Fibroblast of lung (primary cell): ENCODE results near the gene ENOX1. TPM values are rescaled to one million over a fixed set of nuclear protein-coding genes. Genes with fewer than 3 reads are reported as not detected.

Source experiments
- DNase-seq, 2 donors: peaks; one replicate each; pipeline versions ENCODE4 v3.0.0 to v3.0.0-alpha.2; 2010; ENCODE audit warnings: low read depth in 2 of 2
- H2AFZ ChIP-seq: 2 replicates; pipeline ENCODE4 v1.5.1; 2012; ENCODE audit warnings: low read length, control low read depth, inconsistent platforms
- H3K27ac ChIP-seq: 2 replicates; pipeline ENCODE4 v1.5.1; 2011; ENCODE audit warnings: low read length, control low read depth; ENCODE audit not compliant: insufficient read depth
- H3K27me3 ChIP-seq: 2 replicates; pipeline ENCODE4 v1.5.1; 2011; ENCODE audit warnings: mild to moderate bottlenecking, low read length; ENCODE audit not compliant: control insufficient read depth, insufficient read depth
- H3K36me3 ChIP-seq: 2 replicates; pipeline ENCODE4 v1.5.1; 2011; ENCODE audit warnings: low read length; ENCODE audit not compliant: control insufficient read depth, insufficient read depth
- H3K4me1 ChIP-seq: 2 replicates; pipeline ENCODE4 v1.5.1; 2011; ENCODE audit warnings: low read length; ENCODE audit not compliant: control insufficient read depth, insufficient read depth; ENCODE audit errors: extremely low read depth
- H3K4me2 ChIP-seq: 2 replicates; pipeline ENCODE4 v1.5.1; 2011; ENCODE audit warnings: low read length, control low read depth; ENCODE audit not compliant: insufficient read depth; ENCODE audit errors: extremely low read depth
- H3K4me3 ChIP-seq, 4 experiments: fragments of 200-600 bp in 1 of 4; sonication (generic) in 1 of 4; replicated peaks in 1 of 4; 2 replicates each; pipeline ENCODE4 v1.5.1; 2011 to 2016; ENCODE audit warnings: low read length in 4 of 4, low read depth in 3 of 4, mild to moderate bottlenecking in 3 of 4, control low read depth in 2 of 4, inconsistent platforms in 1 of 4, mixed read lengths in 1 of 4; ENCODE audit not compliant: insufficient read depth in 1 of 4; ENCODE audit errors: control extremely low read depth in 1 of 4
- H3K79me2 ChIP-seq: 2 replicates; pipeline ENCODE4 v1.5.1; 2012; ENCODE audit warnings: mild to moderate bottlenecking, low read length, inconsistent platforms; ENCODE audit not compliant: control insufficient read depth, insufficient read depth
- H3K9ac ChIP-seq: 2 replicates; pipeline ENCODE4 v1.5.1; 2011; ENCODE audit warnings: mild to moderate bottlenecking, low read length, control low read depth; ENCODE audit not compliant: insufficient read depth
- H3K9me3 ChIP-seq: 2 replicates; pipeline ENCODE4 v1.5.1; 2012; ENCODE audit warnings: low read depth, low read length; ENCODE audit not compliant: control insufficient read depth, insufficient read depth
- H4K20me1 ChIP-seq: 2 replicates; pipeline ENCODE4 v1.5.1; 2011; ENCODE audit warnings: low read length; ENCODE audit not compliant: control insufficient read depth, insufficient read depth; ENCODE audit errors: extremely low read depth
- CTCF ChIP-seq, 2 donors: IDR thresholded peaks in 1 of 2; conservative IDR thresholded peaks in 1 of 2; 1 replicate in 1 of 2; 2 replicates in 1 of 2; pipeline ENCODE4 v1.5.1; 2011 to 2012; ENCODE audit warnings: low read length in 2 of 2, control low read depth in 1 of 2, inconsistent platforms in 1 of 2, low read depth in 1 of 2, mild to moderate bottlenecking in 1 of 2
- EZH2 ChIP-seq: IDR thresholded peaks from 2 replicates; pipeline ENCODE4 v1.5.1; 2012; ENCODE audit warnings: low read length, control low read depth, mild to moderate bottlenecking; ENCODE audit errors: missing control alignments
- polyA plus RNA-seq, 2 donors: library from polyadenylated mRNA; depleted of rRNA in 1 of 2; stranded (reverse) in 1 of 2; unstranded in 1 of 2; fragments of >200 nt; gene quantifications; 2 replicates each; pipeline ENCODE4 v1.2.1, GENCODE V29; 2011 to 2012; ENCODE audit warnings: missing spikeins in 1 of 2
- total RNA-seq: library from RNA; depleted of rRNA; stranded (reverse); fragments of >200 nt; gene quantifications from 2 replicates; pipeline ENCODE4 v1.2.1, GENCODE V29; 2014

Gene ENOX1
- total and polyA plus RNA-seq, 2 donors (not counting 1 experiment from before 2014, with no cell fraction given) = 3.5 to 7.6 TPM

GRCh38 chr13:43297967-43298678 lies 488.6 kb downstream of the ENOX1 start:
- no peak for TF ChIP-seq EZH2
- Histone ChIP-seq H3K27me3 (no peaks in the 10 kb centered on the region), H3K9me3 (no peaks in the 10 kb centered on the region), H3K4me3 (no peak overlapping the region), H3K27ac (no peak overlapping the region), H3K4me1 (peaks cover 13% of the 10 kb centered on the region), H3K4me2 (no peak overlapping the region), H2AFZ (no peak overlapping the region), H3K36me3 (no peaks in the 10 kb centered on the region), H3K79me2 (no peaks in the 10 kb centered on the region), H4K20me1 (no peaks in the 10 kb centered on the region), H3K9ac (no peak overlapping the region)
- no peak for DNase-seq

GRCh38 chr13:43295825-43296564 lies 490.8 kb downstream of the ENOX1 start:
- Histone ChIP-seq H2AFZ (no peak overlapping the region), H3K36me3 (no peaks in the 10 kb centered on the region), H3K4me1 (peaks cover 17% of the 10 kb centered on the region), H3K27me3 (no peaks in the 10 kb centered on the region), H3K9me3 (no peaks in the 10 kb centered on the region), H3K4me2 (no peak overlapping the region), H3K27ac (no peak overlapping the region), H3K9ac (no peak overlapping the region), H3K4me3 (no peak overlapping the region), H4K20me1 (no peaks in the 10 kb centered on the region), H3K79me2 (no peaks in the 10 kb centered on the region)
- no peak for DNase-seq
- TF ChIP-seq CTCF (conservative IDR thresholded peaks at IDR 0.05 in 1 of 2, IDR thresholded peaks at IDR 0.05 in 1 of 2; ENCODE audit: low read depth in 1 of 2, low read length in 2 of 2) = no peak
- no peak for TF ChIP-seq EZH2

DNA sequence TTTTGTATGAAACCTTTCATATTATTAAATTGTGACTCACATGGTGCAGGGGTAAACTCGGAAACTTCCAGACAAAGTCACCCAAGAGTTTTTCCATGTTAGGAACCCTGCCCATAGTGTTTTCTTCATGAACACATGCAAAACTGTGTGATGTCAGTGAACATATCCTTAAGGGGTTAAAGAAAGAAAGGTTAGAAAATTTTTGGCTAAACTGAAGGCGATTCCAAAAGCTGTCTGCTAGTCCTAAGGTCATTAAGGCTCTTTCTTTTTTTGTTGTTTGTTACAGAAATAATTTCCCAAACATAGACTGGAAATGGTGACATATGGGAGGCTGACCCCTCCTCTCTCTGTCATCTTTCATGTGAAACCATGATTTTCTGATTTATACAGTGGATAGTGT lies 491.5 kb downstream of the ENOX1 start:
- Histone ChIP-seq H3K27ac (no peak overlapping the region), H2AFZ (no peak overlapping the region), H4K20me1 (no peaks in the 10 kb centered on the region), H3K36me3 (no peaks in the 10 kb centered on the region), H3K4me2 (no peak overlapping the region), H3K4me3 (no peak overlapping the region), H3K79me2 (no peaks in the 10 kb centered on the region), H3K4me1 (peaks cover 17% of the 10 kb centered on the region), H3K9me3 (no peaks in the 10 kb centered on the region), H3K9ac (no peak overlapping the region), H3K27me3 (no peaks in the 10 kb centered on the region)
- TF ChIP-seq EZH2 = no peak
- no peak for TF ChIP-seq CTCF (conservative IDR thresholded peaks at IDR 0.05 in 1 of 2, IDR thresholded peaks at IDR 0.05 in 1 of 2; ENCODE audit: low read depth in 1 of 2, low read length in 2 of 2)
- no peak for DNase-seq
